T47D (cell line): ENCODE measurements around the gene PRDM1.

ENCODE experiments used
- DNase-seq, 2 experiments: peaks; one replicate each; pipeline versions ENCODE4 v3.0.0 to v3.0.0-alpha.2; 2011 to 2012; ENCODE audit warnings: low read depth in 1 of 2, low spot score in 1 of 2
- JUND ChIP-seq: IDR thresholded peaks from 2 replicates; pipeline ENCODE4 v1.6.1; 2012; ENCODE audit warnings: low read depth
- in situ Hi-C: cut with HindIII; loops from 2 replicates; pipeline ENCODE4 v1.10.0; 2016; ENCODE audit warnings: low sequenced_read_pairs, low pct_unique_long_range_greater_than_20kb

The PRDM1 gene

GRCh38 chr6:106085984-106086813 is at the start of gene PRDM1:
Gene PRDM1, plus strand, starts transcription at chr6:106086336. Its CDS starts 218 bp downstream, at chr6:106086554.
- TF ChIP-seq JUND: no peak
- peak; percentile 75 to 92 for DNase-seq
- in situ Hi-C loops: no loop called here

GRCh38 chr6:106037060-106037459 is 49.1 kb upstream of the PRDM1 start:
- in situ Hi-C loops: no loop called here
- no peak for DNase-seq
- TF ChIP-seq JUND: no peak

- no peak for DNase-seq
- in situ Hi-C loops: no loop called here
- TF ChIP-seq JUND: no peak
Observed at GRCh38 chr6:106039897-106040592, 46.1 kb upstream of the PRDM1 start.

DNA sequence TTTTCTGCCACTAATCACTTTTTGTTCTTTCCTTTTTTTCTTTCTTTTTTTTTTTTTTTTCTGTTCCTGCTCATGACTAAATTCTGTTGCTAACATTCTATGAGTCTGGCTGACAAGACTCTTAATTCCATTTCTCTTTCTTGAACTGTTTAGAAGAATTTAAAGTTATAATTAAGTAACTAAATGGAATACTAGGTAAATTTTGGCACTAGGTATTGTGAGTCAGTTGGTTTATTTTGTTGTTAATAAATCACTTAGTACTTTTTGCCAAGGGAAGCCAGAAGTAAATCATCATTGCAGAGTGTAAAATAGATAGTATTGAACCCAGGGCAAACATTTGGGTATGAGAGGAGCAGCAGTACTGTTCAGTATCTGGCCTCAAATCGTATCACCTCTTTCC is 42.0 kb upstream of the PRDM1 start:
- in situ Hi-C loops: no loop called here
- TF ChIP-seq JUND: no peak
- DNase-seq: no peak

GRCh38 chr6:106045077-106045476 is 41.1 kb upstream of the PRDM1 start:
- no peak for TF ChIP-seq JUND
- no peak for DNase-seq
- in situ Hi-C loops: no loop called here

- no peak for TF ChIP-seq JUND
- in situ Hi-C loops: no loop called here
- no peak for DNase-seq
Observed at GRCh38 chr6:106046116-106046853, 39.9 kb upstream of the PRDM1 start.

GRCh38 chr6:106046854-106047200 is 39.3 kb upstream of the PRDM1 start:
- in situ Hi-C loops: no loop called here
- no peak for TF ChIP-seq JUND
- no peak for DNase-seq

GRCh38 chr6:106048336-106048735 is 37.8 kb upstream of the PRDM1 start:
- DNase-seq: no peak
- in situ Hi-C loops: no loop called here
- no peak for TF ChIP-seq JUND

DNA sequence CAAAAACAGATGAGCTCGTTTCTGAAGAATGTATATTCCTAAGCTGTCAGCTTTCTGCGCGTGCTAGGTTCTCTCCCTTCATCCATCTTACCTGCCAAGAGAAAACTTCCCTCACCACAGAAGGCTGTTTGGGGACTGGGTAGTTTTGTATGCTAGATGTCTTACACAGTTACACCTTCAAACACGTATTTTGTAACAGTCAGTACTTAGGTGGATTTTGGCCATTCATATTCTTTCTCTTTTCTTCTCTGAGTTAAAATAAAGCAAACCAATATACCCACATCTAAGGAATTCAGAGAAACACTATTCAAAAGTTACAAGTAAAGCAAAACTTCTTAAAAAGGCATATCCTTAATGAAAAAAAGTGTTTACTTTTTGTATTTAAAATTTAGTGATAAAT is 35.6 kb upstream of the PRDM1 start:
- TF ChIP-seq JUND: no peak
- no peak for DNase-seq
- in situ Hi-C loops: no loop called here

DNA sequence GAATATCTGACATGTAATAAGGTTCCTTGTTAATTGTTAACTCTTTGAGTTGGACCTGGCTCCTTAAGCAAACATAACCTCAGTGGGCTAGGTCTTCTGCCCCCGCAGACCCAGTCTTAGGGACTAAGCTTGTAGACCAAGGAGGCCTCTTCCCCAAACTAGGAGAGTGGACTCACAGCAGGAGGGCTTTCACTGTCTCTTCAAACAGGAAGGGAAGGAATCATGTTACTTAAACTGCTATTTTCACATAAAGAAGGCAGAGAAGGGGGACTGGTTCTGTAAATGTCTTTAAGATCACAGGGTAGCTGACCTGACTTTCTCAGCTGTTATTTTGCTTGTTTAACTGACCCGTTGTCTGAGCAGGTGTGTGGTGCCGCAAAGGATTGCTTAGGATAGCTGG is 34.9 kb upstream of the PRDM1 start:
- in situ Hi-C loops: no loop called here

DNA sequence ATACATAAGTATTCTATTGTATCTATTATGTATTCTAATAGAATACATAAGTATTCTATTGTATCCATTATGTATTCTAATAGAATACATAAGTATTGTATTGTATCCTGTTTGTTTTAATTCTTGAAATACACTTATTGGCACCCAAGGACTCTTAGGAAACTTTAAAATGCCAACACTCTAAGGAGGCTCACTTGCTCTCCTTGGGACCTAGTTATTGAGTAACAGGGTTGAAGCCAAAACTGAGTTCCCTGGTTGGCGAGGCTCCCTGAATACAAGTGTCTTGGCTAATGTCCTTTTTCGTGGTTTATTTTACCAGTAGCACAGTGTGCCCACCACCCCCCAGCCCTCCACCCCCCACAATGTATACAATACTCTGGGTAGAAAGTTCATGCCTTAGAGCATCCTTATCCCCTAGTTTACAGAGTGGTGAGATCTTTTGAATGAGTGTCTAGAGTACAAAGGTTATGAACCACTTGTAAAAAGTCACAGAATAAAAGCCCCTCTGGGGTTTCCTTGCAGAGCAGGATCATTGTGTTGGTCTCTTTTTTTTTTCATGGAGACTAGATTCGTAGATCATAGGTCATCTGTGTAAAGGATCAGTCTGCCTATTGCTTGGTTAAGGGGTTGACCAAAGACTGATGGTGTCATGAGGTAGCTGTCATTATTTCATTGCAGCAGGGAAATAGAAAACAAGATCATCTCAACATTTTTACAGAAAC is 32.5 kb upstream of the PRDM1 start:
- no peak for DNase-seq
- no peak for TF ChIP-seq JUND
- in situ Hi-C loops: no loop called here

More for the DNA sequence above, 34.9 kb upstream of the PRDM1 start:
- DNase-seq: no peak
- TF ChIP-seq JUND: no peak

GRCh38 chr6:106055489-106055888 is 30.6 kb upstream of the PRDM1 start:
- no peak for DNase-seq
- TF ChIP-seq JUND: no peak
- in situ Hi-C loops: no loop called here
